ENCODE measurements around the gene DNASE2B.

The DNASE2B gene

DNA sequence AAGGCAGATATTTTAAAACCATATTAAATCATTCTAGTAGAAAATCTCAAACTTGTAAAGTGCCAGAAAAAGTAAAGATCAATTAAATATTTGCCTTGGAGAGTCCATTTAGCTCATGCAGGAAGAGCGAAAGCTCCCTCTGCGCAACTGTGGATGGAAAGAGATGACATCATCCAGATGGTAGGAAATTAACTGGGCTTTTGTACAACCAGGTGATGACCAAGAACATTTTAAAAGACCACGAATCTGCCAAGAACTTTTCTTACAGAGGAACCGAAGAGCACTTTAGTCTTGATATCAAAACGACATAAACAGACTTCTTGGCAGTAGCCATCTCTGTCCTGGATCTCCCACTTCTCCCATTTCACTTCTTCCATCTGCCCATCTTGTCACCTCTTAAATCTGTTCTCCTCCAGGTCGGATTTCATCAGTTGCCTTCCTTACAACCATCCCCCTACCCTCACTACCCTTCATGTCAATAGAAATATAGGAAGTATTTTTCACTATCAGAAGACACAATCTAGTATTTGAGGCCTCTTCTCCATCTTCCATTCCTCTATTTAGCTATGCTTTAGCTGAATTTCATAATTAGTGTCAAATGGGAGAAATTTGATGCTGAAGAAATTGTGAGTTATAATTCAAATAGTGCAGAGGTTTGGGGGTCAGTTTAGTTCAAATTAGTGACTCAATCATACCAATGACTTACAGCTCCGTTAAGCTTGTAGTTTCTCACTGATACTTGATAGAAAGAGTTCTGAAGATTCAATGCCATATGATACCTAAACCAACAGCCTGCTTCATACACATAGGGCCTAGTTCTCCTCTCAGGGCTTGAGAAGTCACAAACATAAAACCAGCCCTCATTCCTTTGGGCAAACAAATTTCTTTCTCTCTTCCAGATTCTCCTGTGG is 22.0 kb upstream of the DNASE2B start:
- DNase-seq, result no peak

DNA sequence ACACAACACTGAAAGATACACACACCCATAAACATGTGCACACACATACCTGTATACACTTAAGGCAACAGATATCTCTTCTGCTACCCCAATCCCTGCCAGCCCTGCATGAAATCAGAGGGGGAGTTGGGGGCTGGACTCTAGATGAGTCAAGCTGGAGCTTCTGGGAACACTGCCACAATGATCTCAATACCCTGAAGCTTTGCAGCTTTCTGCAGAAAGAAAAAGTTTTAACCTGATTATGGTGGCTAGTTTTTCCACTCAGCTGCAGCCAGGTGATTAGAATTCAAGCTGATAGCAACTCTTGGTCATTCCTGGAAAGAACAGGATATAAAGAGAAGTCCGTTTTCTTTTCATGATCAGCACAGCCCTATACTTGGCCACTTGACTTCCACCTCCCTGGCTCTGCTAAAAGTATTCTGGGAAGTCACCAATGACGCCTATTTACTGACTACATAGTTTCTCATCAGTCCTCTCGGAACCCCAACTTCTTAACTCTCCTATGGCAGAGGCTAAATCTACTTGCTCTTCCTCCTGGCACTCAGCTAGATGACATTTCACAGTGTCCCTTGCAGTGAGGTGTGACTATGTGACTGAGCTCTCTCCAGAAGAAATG is 20.7 kb upstream of the DNASE2B start:
- DNase-seq, result no peak

DNA sequence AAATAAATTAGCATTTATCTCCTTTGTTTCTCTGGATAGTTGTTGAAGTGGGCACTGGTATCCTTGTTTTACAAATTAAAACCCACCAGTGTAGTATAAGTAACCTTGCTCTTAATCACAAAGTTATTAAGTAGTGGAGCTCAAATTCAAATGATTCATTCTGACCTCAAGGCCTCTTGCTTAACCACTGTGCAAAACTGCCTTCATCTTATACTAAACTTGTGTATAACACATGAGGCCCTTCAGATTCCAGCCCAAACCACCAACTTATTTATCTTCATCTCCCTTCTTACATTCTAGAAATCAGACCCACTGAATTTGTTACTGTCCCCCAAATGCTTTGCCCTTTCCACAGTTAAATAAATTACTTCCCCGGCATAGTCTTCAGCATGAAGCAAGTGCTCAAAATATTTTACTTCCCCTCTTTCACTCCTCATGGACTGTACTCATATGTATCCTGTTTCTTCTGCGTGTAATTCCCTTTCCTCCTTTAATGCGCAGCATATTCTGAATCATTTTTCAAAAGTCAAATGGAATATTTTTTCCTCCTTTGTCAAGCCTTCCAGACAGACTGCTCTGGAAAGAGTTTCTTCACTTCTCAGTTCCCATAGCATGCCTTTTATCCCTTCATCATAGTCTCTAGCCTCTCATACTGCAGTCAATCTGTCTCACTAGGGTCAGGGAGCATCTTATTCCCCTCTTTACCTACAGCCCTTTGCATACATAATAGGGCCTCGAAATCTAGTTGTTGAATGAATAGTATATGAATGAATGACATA is 19.0 kb upstream of the DNASE2B start:
- no peak for DNase-seq

DNA sequence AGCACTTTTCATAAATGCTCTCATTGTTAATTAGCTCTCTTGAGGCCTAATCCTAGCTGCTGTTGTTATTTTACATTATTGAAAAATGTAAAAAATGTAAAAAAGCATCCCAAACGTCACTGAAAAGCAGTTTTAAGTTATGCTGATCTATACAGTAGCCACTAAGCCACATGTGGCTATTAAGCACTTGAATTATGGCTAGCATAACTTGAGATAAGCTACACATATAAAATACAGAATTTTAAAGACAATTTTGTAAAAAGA is 18.4 kb upstream of the DNASE2B start:
- DNase-seq, result no peak

DNA sequence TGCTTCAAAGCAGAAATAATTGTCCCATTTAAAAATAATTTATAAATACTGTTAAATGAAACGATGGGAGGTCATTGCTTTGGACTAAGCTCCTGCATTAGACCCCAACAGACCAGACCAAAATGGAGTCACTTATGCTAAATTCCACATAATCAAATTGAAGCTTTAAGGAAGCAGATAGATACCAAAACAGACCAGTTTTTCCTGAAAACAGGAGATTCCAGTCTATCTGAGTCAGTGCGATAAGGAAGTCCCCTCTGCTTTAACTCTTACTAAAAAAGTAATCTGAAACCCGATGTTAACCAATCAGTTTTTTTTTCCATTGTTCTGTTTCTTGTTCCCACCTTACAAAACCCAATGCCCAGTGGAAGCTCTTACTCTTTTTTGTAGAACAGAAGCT is 16.2 kb upstream of the DNASE2B start:
- DNase-seq, result no peak

DNA sequence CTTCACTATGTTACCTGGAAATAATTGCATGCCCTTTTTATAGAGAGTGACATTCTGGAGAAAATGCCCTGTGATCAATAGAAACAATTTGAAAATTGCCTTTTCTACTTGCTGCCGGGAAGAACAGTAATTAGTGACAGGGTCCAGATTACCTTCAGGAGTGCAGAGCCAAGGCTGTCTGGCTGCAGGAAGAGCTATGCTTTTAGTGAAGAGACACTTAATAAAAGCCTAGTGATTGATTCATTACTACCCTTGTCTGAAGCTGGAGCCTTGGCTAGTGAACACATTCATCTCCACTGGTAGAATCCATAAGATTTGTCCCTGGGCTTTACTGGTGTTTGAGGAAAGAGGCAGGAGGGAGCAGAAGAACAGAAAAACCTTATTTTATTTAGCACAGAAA is 12.9 kb upstream of the DNASE2B start:
- no peak for DNase-seq

DNA sequence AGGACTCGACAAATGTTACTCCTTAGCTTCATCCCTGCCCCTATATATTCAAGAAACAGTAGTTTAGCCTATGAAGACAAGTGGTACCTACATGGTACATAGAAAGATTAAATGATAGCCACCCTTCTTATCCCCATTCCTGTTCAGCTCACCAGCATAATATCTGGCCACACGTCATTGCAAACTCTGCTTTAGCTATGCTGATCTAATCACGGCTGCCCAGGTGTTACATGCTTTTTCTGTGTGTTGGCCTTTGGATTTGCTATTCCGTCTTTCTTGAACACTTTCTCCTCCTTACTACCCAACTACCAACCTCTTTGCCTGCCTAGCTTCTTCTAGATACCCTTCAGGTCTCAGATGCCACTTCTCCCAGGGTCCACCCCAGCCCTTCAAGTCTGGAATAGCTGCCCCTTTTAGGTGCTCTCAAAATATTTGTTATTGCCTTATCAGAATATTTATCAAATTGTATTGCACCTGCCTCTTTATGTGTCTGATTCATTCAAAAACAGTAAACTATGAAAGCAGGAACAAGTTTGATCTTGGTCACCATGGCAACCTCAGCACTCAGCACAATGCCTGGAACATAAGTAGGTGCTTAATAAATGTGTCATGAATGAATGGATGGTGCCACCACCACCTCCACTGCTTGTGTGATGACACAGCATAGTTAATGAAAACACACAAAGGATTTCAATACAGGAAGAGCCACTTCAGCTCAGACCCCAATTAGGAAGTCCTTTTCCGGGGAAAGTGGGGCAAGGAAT is 11.4 kb upstream of the DNASE2B start:
- DNase-seq, result no peak

DNA sequence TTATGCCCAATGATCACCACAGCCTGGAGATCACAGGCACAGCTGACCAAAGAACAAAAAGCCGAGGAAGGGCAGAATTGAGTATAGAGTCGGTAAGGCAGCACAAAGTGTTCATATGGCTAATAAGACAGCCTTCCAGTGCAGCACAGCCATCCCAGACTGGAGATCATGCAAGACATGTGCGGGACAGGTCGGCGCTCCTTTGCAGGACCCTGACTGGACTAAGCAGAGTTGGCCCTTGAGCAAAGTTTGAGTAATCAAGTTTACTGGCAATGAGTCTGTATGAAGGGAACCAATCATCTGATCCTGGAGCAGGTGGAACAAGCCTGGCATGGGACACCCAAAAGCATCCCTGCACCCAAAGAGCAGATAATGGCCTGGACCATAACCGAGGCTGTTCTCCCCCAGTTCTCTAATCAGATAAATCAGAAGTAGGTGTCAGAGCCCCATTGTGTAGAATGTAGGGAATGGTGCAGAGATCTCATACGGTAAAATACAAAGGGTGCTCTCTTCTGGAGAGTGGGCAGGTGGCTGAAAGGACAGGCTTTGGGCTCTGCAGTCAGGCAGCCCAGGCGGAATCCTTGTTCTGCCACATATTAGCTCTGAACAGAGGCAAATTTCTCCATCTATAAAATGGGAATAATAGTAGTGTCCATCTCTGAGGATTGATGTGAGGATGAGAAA is 10.7 kb upstream of the DNASE2B start:
- no peak for DNase-seq

DNA sequence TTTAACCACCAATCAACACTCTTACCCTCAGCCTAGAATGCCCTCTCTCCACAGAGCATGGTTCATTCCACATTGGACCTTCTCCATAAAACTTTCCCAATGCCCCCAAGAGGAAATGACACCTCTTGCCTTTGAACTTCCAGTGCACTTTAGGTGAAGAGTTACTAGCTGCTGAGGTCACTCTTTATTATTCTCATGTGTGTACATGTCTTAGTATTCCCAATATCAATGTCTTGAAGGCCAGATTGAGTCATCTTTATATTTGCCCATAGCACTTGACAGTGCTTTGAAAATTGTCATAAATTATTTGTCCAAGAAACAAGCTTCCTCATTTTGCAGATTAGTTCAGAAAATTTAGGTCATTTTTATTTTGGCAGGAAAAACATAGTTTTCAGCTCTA is 8.1 kb upstream of the DNASE2B start:
- DNase-seq, result no peak

DNA sequence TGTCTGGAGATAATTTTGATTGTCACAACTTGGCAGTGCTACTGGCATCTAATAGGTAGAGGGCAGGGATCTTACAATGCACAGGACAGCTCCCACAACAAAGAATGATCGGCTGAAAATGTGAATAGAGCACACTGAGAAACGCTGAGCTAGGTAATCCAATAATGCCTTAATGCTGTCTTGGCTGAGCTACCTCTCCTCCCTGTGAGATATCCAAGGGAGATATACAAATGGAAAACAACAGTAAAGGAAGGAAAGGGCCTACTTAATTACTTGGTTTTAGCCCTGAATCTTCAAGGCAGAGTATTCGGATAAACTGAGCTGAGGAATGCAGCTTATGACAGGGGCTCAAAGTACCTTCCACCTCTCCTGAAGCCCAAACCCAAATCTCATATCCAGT is 2.9 kb downstream of the DNASE2B start:
- DNase-seq, result no peak

DNA sequence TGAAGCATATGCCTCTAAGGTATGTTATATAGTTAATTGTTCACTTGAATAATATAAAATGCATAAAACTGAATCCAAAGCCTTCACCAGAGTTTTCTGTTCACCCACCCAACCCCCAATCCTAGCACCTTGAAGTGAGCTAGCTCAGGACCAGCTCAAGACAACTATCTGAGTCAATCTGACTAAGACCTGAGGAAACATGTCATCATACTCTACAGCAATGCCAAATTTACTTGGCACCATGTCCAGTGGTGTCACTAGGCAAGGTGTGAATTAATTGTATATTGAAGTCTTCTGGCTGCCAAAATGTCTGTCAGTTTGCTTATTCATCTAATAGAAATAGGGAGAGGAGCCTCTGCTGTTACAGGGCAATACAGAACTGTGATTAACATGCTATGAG is 3.8 kb downstream of the DNASE2B start:
- DNase-seq, result no peak

DNA sequence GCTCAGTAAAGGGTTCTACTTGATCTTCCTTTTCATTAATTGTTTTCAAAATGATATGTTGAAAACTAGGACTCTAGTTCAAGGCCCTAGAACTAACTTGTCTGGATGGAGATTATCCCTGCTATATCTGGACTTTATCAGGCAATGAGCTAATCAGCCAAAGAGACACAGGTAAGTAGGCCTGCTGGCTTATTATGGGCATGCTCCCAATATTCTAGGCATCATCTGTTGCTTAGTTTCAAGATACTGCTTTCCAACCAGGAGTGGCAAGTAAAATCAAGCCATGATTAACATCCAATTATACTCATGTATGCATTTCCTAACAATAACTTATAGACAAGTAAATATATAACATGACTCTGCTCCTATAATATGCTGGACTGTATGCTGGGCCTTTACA is 4.2 kb downstream of the DNASE2B start:
- DNase-seq, result no peak

DNA sequence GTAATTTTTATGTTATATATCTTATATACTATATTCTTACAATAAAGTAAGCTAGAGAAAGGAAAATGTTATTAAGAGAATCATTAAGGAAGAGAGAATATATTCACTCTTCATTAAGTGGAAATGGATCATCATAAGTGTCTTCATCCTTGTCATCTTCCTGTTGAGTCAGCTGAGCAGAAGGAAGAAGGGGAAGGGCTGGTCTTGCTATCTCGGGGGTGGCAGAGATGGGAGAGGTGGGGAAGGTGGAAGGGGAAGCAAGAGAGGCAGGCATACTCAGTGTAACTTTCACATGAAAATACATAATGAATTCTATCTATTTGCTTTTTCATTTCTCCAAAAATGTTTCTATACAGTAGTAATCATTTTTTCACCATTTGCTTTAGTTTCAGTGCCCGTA is 5.1 kb downstream of the DNASE2B start:
- no peak for DNase-seq

DNA sequence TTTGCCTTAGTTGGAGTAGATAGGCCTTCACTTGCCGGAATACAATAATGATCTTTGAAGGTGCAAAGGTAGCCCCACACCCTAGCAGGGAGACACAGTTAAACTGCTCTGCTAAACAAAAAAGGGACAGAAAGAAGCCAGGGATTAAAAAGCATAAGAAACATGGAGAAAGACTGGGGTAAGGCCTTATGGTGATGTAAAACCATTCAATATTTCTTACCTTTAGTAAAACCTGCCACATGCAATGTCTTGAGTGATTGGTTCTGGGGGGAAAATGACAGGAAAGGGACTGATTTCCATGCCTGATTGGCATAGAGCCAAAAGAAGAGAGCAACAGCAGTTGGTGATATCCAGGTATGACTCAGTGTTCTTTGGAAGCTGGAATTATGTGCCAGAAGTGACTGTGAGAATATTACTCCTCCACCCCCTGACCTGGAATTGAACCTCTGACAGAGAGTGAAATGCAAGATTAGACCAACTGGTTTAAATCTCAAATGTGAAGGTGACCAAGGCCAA is 8.1 kb downstream of the DNASE2B start:
- no peak for DNase-seq

DNA sequence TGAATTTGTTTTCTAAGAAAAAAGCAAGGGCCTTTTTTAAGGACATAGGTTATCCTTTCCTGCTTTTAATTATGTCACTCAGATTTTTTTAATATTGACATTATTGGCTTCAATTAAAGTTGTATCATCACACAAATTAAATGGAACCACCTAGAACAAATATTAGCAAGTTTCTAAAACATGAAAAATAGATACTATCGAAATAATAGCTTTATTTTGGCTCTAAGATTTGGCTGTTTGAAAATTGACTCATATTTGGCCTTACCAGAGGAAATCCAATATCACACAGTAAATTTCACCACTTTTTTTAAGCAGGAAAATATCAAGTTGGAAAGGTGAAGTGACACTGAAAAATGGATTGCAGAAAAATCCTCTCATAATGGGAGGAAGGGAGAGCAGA is 9.2 kb downstream of the DNASE2B start:
- DNase-seq, result no peak

DNA sequence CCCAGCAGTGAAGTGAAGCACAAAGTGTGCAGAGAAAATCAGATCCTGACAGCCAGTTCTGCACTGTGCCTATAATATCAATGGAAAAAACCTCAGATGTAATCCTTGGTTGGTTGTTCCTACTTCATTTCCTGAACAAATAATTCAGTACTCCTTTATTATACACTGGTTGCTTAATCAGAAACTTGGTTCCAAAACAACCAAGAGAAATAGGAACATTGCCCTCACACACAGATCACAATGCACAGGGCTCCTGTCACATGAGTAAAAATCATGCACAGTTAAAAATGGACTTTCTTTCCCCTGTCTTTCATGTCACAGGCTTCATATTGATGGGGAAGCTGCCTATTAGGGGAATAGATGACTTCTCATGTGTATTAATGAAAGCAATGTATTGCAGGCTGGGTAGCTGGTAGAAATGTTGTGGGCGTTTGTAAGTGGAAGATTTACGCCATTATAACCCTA is 9.7 kb downstream of the DNASE2B start:
- no peak for DNase-seq

DNA sequence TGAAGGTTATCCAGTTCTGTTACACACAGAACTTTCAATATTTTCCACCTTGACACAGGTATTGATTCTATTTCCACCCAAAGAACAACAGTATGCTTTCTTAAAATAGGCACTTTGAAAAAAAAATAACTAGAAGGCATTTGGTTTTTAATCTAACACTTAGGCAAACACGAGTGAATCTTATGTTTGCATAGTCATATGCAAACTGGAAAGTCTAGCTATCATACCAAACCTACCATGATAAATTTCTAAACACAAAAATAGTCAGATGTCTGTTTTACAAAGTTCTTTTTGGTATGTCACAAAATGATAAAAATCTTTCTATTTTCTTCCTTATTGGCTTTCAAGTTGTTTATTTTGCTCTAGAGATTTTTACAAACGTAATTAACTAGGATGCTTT is 11.6 kb downstream of the DNASE2B start:
- no peak for DNase-seq

DNA sequence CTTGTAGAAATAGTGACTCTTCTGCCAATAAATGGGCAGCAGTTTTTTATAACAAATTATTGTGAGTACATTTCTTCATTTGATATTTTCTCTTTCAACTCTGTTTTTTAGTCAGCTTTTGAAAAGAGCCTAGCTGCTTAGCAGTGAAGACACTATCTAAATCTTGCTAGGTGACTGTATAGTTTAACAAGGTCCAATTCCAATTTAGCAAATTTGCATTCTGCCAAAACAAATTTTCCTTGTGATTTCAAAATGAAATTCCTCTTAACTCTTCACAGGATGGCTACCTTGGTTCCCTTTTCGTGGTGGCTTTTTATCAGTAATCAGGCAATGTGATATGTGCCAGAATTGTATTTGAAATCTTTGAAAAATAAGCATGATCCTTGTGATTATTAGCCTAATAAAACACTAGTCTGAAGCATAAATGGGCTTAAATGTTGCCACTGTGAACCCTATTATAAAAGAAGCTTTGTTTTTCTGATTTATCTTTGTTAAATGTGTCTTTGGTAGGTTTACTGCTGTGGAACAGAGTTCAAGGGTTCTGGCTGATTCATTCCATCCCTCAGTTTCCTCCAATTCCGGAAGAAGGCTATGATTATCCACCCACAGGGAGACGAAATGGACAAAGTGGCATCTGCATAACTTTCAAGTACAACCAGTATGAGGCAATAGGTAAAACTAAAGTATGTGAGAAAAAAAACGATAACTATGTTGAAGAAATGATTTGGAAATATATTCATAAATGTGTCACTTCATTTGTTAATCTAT is 12.2 kb downstream of the DNASE2B start:
- DNase-seq, result no peak

DNA sequence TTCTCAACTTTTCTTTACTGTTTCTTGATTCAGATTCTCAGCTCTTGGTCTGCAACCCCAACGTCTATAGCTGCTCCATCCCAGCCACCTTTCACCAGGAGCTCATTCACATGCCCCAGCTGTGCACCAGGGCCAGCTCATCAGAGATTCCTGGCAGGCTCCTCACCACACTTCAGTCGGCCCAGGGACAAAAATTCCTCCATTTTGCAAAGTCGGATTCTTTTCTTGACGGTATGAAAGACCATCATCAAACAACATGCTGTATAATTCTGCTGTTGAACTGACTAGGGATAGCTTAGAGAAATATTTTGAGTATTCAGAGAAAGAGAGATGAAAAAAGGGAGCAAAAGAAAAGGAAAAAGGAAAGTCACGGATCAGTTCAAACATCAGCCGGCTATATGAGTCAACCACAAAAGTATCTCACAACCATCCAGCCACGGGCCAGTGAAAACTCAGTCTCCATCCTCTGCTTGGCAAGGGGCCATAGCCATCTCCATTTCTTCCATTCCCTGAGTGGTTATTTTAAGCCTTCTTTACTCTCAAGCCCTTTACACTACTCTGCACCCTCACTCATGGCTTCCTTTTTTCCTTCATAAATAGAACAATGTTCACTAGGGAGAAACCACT is 14.1 kb downstream of the DNASE2B start:
- DNase-seq, result no peak

DNA sequence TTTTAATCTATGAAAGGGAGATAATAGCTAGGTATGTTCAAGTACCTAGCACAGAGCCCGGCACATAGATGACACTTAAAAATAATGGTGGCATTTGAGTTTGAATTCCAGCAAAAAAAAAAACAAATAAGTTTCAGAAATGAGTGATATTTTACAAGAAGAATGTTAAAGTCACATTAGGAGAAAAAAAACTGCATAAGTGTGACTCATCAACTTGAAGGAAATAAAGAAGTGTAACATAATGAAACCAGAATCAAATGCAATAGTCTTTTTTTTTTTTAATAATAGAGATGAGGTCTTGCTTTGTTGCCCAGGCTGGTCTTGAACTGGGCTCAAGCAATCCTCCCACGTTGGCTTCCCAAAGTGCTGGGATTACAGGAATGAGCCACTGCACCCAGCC is 17.1 kb downstream of the DNASE2B start:
- no peak for DNase-seq

DNA sequence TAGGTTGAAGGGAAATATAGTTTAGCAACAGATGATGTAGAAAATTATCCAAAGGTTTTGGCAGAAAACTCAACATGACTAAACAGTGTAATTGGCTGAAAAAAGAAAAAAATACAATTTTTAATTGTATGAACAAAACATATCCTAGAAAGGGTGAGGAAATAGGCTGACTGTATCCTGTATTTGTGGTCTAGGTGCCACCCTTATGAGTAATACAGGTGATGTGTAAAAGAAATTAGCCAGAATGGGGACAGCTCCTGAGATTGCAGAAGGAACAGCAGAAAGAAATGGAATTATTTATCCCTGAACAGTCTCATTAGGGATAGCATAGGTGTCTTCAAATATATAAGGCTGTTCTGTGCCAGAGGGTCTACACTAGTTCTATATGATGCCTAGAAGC is 24.6 kb downstream of the DNASE2B start:
- DNase-seq, result no peak
